GM19239 (cell line): ENCODE results near the gene ATP11A.
"Not testable (repeated sequence)": the region's sequence is repeated elsewhere in the genome, so short reads cannot be mapped to it uniquely, and the experiment has no call there.

Experiments used
- DNase-seq: peaks from one replicate; pipeline ENCODE4 v3.0.0; 2011; ENCODE audit warnings: low spot score; ENCODE audit not compliant: insufficient read length
- FAIRE-seq: peaks from 2 replicates; lab custom pipeline; 2011; peaks lifted over from hg19 to GRCh38; lab: Jason Lieb, UNC

ATP11A gene

DNA sequence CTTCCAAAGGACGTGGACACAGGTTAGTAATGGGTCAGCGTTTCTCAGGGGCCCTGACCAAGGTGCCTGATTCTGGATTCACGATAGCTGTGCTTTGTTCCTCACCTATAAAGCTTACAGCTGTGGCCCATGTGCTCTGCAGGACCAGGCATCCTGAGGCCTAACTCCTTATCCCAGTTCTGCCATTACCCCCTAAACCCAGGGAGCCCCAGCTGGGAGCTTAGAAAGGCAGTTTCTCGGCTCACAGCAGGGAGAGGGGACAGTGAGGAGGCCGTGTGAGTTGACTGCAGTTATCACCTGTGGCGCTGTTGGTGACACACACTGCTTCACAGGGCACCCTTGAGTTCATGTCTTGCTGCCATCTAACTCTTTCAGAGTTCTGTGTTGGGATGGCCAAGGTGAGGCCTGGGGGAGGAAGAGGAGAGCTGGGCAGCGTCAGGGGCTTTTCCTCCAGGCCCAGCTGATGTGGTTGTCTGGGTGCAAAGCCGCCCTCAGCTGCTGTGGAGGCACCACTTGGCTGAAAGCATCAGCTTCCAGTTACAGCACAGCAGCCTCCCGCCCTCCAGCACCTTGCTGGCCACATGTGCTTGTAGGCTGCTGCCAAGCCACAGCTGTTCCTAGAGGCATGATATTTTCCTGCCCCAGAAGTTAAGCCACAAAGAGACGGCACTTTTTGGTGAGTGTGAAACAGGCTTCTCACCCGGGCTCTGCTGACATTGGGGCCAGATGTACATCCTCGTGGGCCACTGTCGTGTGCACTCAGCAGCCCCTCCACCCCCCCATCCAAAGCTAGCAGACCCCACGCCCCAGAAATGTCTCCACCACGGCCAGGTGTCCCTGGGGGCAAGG lies 179.6 kb downstream of the ATP11A start:
- FAIRE-seq = no peak
- no peak for DNase-seq

GRCh38 chr13:112870051-112870331 lies 180.2 kb downstream of the ATP11A start:
- FAIRE-seq (no peak), DNase-seq (no peak)

DNA sequence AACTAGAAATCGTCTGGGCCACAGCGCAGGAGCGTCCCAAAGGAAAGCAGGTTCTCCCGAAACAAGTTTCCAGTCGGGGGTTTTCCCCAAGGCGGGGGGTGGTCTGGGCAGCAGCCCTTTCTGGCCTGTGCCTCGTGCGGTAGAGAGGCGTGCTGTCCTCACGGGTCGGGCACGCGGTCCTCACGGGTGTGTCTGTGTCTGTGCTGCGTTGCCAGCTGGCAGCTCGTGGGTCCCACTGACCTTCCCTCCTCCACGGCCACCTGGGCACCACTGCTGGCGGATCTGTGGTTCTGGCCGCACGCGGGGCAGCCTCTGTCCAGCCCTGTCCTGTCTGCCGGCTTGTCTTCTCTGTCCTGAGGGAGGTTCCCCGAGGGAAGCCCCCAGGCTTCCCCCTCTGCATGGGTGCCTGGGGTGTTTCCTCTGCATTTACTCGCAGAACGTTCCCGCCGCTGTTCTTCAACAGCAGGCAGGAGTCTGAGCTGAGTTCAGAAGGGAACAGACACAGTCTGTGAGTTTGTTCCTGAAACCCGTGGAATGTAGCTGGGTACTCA lies 181.0 kb downstream of the ATP11A start:
- DNase-seq (no peak), FAIRE-seq (no peak)

DNA sequence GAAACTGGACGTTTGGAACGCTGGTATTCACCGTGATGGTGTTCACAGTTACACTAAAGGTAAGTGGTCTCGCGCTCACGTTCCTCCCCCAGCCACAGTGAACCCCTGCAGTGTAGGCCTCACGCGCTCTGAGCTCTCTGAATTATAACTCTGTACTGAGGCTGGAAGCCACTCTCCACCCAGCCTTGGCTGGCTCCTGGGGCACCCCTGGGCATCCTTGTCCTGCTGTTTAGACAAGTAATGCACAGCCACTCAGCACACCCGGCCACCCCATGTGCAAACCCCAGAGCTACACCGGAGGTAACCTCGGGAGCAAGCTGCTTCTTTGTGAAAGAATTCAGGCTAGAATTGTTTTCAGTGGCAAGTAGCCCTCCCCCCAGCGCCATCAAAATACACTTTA lies 181.9 kb downstream of the ATP11A start:
- FAIRE-seq (no peak), DNase-seq (no peak)

DNA sequence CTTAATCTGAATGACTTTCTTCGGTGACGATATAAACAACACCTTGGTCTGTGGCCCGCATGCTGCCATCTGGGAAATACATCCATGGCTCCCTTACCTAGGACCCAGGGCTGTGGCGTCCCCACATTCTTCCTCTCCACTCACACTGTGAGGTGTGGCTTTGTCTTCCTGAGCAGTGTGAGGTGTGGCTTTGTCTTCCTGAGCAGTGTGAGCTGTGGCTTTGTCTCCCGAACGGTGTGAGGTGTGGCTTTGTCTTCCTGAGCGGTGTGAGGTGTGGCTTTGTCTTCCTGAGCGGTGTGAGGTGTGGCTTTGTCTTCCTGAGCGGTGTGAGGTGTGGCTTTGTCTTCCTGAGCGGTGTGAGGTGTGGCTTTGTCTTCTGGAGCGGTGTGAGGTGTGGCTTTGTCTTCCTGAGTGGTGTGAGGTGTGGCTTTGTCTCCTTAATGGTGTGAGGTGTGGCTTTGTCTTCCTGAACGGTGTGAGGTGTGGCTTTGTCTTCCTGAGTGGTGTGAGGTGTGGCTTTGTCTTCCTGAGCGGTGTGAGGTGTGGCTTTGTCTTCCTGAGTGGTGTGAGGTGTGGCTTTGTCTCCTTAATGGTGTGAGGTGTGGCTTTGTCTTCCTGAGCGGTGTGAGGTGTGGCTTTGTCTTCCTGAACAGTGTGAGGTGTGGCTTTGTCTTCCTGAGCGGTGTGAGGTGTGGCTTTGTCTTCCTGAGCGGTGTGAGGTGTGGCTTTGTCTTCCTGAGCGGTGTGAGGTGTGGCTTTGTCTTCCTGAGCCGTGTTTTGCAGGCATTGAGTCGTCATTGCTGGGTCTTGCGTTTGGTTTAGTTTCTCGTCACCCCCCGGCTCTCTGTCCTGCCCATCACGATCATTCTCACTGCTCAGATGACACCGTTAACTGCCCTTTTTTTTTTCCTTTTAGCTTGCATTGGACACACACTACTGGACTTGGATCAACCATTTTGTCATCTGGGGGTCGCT lies 183.1 kb downstream of the ATP11A start:
- peak; percentile 93 for FAIRE-seq
- not testable (repeated sequence) for DNase-seq

GRCh38 chr13:112873851-112874750 lies 184.3 kb downstream of the ATP11A start:
- DNase-seq (peak; percentile 97), FAIRE-seq (peak; percentile 81)

DNA sequence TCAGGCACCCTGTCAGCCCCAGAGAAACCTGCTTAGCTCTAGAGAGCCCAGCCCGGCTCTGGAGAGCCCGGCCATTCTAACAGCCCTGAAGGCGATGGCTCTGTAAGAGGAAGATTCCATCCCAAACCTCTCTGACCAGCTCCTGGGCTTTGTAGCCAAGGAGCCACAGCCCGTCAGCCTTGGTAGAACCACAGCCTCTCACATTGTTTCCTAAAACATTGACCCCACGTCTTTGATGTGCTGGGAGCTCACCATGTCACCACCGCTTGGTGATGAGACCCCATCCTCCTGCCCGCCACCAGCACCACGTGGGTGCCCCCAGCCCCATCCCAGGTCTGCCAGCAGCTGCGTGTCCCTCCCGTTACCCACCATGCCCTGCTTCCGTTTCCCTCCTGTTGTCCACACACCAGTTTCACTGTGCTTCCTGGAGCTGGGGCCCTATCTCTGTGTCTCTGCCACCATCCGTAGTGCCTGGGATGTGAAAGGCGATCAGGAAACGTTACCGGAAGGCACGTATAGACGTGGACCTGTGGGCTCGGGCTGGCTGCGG lies 185.0 kb downstream of the ATP11A start:
- DNase-seq (no peak), FAIRE-seq (no peak)

DNA sequence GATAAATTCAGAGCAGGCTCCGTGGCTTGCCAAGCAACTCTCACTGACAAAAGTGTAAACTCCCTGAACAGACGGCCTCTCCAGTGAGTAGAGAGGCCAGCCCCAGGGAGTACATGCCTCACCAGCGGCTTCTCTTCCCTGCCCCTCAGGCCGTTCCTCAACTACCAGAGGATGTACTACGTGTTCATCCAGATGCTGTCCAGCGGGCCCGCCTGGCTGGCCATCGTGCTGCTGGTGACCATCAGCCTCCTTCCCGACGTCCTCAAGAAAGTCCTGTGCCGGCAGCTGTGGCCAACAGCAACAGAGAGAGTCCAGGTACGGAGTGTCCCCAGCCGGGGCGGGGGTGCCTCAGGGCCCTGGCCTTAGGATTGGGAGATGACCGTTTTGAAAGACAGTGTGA lies 185.8 kb downstream of the ATP11A start:
- FAIRE-seq (no peak), DNase-seq (no peak)

DNA sequence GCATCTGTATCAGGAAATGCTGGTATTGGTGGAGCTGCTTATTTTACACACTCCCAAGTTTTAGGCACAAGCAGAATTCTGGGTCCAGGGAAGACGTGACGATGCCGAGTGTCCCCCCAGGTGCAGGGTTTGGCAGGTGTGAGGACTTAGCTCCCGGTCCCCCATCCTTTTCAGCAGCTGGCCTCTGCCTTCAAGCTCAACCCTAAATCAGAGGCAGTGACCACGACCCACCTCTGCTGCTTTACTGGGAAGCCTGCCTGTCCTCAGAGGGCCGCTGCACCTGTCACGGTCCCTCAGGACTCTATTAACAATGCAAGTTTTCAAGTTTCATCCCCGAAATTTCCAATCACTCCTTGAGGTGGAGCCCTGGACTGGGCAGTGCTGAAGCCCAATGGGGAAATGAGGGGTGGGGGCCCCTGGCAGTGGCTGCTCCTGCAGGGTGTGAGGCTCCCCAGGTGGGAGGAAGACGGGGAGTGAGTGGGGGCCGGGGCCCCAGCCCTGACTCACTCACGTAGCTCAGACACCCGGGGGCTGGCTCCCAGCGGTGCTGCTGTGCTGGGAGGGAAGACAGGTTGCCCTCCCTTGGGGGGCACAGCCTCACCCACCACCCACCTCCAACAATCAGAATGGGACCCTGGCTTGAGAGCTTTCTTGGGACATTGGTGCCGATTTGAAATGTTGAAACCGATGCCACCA lies 186.6 kb downstream of the ATP11A start:
- FAIRE-seq (no peak), DNase-seq (no peak)

GRCh38 chr13:112877066-112877465 lies 187.2 kb downstream of the ATP11A start:
- no peak for DNase-seq
- no peak for FAIRE-seq

DNA sequence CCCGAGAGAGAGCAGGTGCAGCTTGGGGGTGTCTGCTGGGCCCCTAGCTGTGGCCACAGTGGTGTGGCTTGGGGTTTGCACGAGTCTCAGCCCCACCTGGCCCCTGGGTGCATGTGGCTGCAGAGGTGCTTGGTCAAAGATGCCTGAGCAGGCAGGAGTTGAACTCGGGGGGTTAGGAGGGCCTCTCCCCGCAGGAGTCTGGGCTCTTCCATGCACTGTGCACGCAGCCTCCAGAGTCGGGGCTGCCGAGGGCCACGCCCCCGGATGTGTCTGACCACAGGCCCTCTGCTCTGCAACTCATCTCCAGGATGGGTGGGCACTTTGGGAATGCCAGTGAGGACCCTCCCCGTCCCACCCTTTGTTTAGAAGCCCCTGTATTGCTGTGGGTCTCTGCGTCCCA lies 187.7 kb downstream of the ATP11A start:
- FAIRE-seq (no peak), DNase-seq (no peak)

DNA sequence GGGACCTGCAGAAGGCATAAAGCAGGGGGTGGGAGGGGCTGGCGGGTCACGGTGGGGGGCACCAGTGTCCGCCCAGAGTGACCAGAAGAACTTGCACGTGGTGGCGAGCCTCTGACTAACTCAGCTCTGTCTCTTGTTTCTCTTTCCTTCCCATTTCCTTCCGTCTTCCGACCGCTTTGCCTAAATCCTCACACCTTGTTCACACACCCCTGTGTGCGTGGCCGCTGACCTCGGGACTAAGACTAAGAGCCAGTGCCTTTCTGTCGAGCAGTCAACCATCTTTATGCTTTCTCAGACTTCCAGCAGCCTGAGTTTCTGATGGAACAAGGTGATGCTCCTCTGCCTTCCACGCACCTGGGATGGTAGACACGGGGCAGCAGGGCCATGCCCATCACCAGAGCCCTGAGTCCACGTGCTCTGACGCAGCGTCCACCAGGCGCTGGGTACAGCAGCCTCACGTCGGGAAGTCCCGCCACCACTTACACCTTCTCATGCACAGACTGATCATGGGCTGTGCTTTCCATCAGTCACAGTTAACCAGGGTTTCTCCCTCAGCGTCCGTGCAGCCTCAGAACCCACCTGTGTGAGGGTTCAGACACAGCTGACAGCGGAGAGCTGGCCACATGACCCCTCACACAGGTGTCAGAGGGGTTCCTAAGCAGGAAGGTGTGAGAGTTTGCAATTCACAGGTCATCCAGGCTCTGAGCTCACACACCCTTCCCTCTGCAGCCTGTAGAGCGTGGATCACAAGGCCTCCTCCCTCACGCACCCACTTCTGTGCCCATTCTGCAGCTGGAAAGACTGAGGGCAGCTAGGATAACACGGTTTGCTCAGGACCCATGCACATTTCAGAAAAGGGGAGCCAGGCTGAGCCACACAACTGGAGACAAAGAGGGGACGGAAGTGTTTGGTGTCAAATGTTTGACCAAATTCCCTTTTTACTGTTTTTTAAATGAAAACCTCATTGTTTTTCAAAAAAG lies 188.4 kb downstream of the ATP11A start:
- no peak for FAIRE-seq
- no peak for DNase-seq

- DNase-seq = no peak
- no peak for FAIRE-seq
Measured at GRCh38 chr13:112879283-112879833, 189.5 kb downstream of the ATP11A start.

GRCh38 chr13:112880221-112880641 lies 190.4 kb downstream of the ATP11A start:
- FAIRE-seq = no peak
- DNase-seq = no peak

GRCh38 chr13:112880976-112881540 lies 191.2 kb downstream of the ATP11A start:
- DNase-seq (no peak), FAIRE-seq (no peak)

DNA sequence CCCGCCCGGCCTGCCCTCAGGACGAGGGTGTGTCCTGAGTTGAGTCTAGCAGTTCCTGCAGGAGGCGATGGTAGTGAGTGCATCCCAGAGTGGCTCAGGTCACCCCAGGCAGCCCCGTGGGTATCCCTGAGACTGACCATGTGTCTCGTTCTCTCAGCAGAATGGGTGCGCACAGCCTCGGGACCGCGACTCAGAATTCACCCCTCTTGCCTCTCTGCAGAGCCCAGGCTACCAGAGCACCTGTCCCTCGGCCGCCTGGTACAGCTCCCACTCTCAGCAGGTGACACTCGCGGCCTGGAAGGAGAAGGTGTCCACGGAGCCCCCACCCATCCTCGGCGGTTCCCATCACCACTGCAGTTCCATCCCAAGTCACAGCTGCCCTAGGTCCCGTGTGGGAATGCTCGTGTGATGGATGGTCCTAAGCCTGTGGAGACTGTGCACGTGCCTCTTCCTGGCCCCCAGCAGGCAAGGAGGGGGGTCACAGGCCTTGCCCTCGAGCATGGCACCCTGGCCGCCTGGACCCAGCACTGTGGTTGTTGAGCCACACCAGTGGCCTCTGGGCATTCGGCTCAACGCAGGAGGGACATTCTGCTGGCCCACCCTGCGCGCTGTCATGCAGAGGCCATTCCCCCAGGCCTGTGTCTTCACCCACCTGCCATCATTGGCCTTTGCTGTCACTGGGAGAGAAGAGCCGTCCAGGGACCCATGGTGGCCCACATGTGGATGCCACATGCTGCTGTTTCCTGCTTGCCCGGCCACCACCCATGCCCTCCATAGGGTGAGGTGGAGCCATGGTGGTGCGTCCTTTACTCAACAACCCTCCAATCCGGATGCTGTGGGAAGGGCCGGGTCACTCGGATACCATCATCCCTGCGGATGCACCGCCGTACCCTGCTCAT lies 192.1 kb downstream of the ATP11A start:
- DNase-seq (no peak), FAIRE-seq (no peak)
